CD14-positive monocyte (primary cell): ENCODE measurements around the gene CACNA1S. TPM values are rescaled to one million over a fixed set of nuclear protein-coding genes. Genes with fewer than 3 reads are reported as not detected.
A peak's percentile ranks its signal among the peaks of the same experiment; 100 is the strongest.

Experiments used
- DNase-seq, 3 donors: peaks; one replicate each; pipeline ENCODE4 v3.0.0-alpha.2; 2011 to 2022
- H2AFZ ChIP-seq: 2 replicates; pipeline ENCODE4 v1.6.0; 2012; ENCODE audit warnings: mild to moderate bottlenecking, low read depth, low read length, inconsistent platforms; ENCODE audit not compliant: insufficient read depth, poor library complexity, severe bottlenecking
- H3K27ac ChIP-seq, 2 donors: 1 replicate in 1 of 2; 2 replicates in 1 of 2; pipeline ENCODE4 v1.5.1; 2012 to 2013; ENCODE audit warnings: low read length in 2 of 2, control low read depth in 1 of 2, inconsistent platforms in 1 of 2, low read depth in 1 of 2, mild to moderate bottlenecking in 1 of 2
- H3K27me3 ChIP-seq, 2 donors: one replicate each; pipeline versions ENCODE4 v1.6.0 to v1.6.1; 2011 to 2013; ENCODE audit warnings: low read length in 2 of 2; ENCODE audit not compliant: control insufficient read depth in 2 of 2, insufficient read depth in 2 of 2
- H3K36me3 ChIP-seq, 2 donors: replicated peaks in 1 of 2; 1 replicate in 1 of 2; 2 replicates in 1 of 2; pipeline versions ENCODE4 v1.5.1 to v1.6.1; 2012 to 2013; ENCODE audit warnings: low read length in 2 of 2, control low read depth in 1 of 2, inconsistent platforms in 1 of 2, mild to moderate bottlenecking in 1 of 2; ENCODE audit not compliant: insufficient read depth in 2 of 2, control insufficient read depth in 1 of 2
- H3K4me1 ChIP-seq, 2 donors: 1 replicate in 1 of 2; 2 replicates in 1 of 2; pipeline versions ENCODE4 v1.5.1 to v1.6.1; 2012 to 2013; ENCODE audit warnings: low read length in 2 of 2, control low read depth in 1 of 2, inconsistent platforms in 1 of 2, mild to moderate bottlenecking in 1 of 2, moderate library complexity in 1 of 2; ENCODE audit not compliant: insufficient read depth in 2 of 2, control insufficient read depth in 1 of 2
- H3K4me2 ChIP-seq: replicated peaks from 2 replicates; pipeline ENCODE3; 2012; ENCODE audit warnings: low read length, moderate library complexity, mild to moderate bottlenecking; ENCODE audit not compliant: poor library complexity, severe bottlenecking; ENCODE audit errors: extremely low read depth
- H3K4me3 ChIP-seq, 3 experiments: fragments of 200-600 bp in 1 of 3; sonication (generic) in 1 of 3; replicated peaks in 1 of 3; 1 replicate in 2 of 3; 2 replicates in 1 of 3; pipeline ENCODE4 v1.5.1; 2011 to 2013; ENCODE audit warnings: low read length in 3 of 3, mild to moderate bottlenecking in 3 of 3, control low read depth in 2 of 3, low read depth in 2 of 3, inconsistent platforms in 1 of 3, moderate library complexity in 1 of 3
- H3K79me2 ChIP-seq: 2 replicates; pipeline ENCODE4 v1.6.0; 2012; ENCODE audit warnings: mild to moderate bottlenecking, control low read depth, inconsistent platforms, low read length, moderate library complexity; ENCODE audit not compliant: insufficient read depth
- H3K9ac ChIP-seq: 2 replicates; pipeline ENCODE4 v1.6.0; 2017; ENCODE audit warnings: low read length, mild to moderate bottlenecking; ENCODE audit not compliant: insufficient read depth, poor library complexity, severe bottlenecking
- H3K9me3 ChIP-seq, 2 donors: replicated peaks in 1 of 2; 1 replicate in 1 of 2; 2 replicates in 1 of 2; pipeline versions ENCODE4 v1.5.1 to v1.6.1; 2012 to 2013; ENCODE audit warnings: low read length in 2 of 2, control low read depth in 1 of 2; ENCODE audit not compliant: control insufficient read depth in 1 of 2, insufficient read depth in 1 of 2
- H4K20me1 ChIP-seq: 2 replicates; pipeline ENCODE4 v1.6.0; 2012; ENCODE audit warnings: mild to moderate bottlenecking, low read length, control low read depth, moderate library complexity; ENCODE audit not compliant: insufficient read depth
- H3K27ac Mint-ChIP-seq, 7 donors: one replicate each; pipeline ENCODE4 v1.8.0; 2020; ENCODE audit warnings: mild to moderate bottlenecking in 7 of 7, mixed read lengths in 7 of 7, moderate library complexity in 6 of 7, inconsistent platforms in 2 of 7
- H3K27me3 Mint-ChIP-seq, 3 donors: one replicate each; pipeline ENCODE4 v1.8.0; 2021 to 2022; ENCODE audit warnings: low read depth in 3 of 3, mild to moderate bottlenecking in 3 of 3, mixed read lengths in 3 of 3, moderate library complexity in 3 of 3, inconsistent platforms in 1 of 3
- H3K36me3 Mint-ChIP-seq, 2 donors: one replicate each; pipeline ENCODE4 v1.8.0; 2020; ENCODE audit warnings: mixed read lengths in 2 of 2, inconsistent platforms in 1 of 2, mild to moderate bottlenecking in 1 of 2
- H3K4me1 Mint-ChIP-seq: one replicate; pipeline ENCODE4 v1.8.0; 2020; ENCODE audit warnings: mild to moderate bottlenecking, mixed read lengths
- H3K4me3 Mint-ChIP-seq, 2 donors: one replicate each; pipeline ENCODE4 v1.8.0; 2020; ENCODE audit warnings: mild to moderate bottlenecking in 2 of 2, mixed read lengths in 2 of 2, moderate library complexity in 1 of 2
- H3K9me3 Mint-ChIP-seq, 7 donors: one replicate each; pipeline ENCODE4 v1.8.0; 2020 to 2022; ENCODE audit warnings: mixed read lengths in 7 of 7, mild to moderate bottlenecking in 6 of 7, moderate library complexity in 6 of 7, inconsistent platforms in 2 of 7
- CTCF ChIP-seq: fragments of 200-600 bp; IDR thresholded peaks from one replicate; pipeline ENCODE4 v1.8.0; 2022; ENCODE audit warnings: antibody characterized with exemption, mild to moderate bottlenecking
- WGBS: methylation state at CpG from one replicate; pipeline ENCODE4 v1.1.5; 2013; ENCODE audit warnings: missing lambda C conversion rate; ENCODE audit not compliant: insufficient coverage; 5-methylcytosine and 5-hydroxymethylcytosine counted together
- intact Hi-C, 2 donors: fragments of 100-400 bp; cut with micrococcal nuclease; formaldehyde crosslinking; loops; one replicate each; pipeline versions ENCODE4 v1.15.0 to v1.15.1; 2023
- polyA plus RNA-seq, 3 donors: library from polyadenylated mRNA; depleted of rRNA in 1 of 3; unstranded in 2 of 3; stranded (reverse) in 1 of 3; fragments of 300-500 nt in 2 of 3; fragments of >200 nt in 1 of 3; fragmentation: Illumina TruSeq in 2 of 3; gene quantifications; 1 replicate in 2 of 3; 2 replicates in 1 of 3; pipeline ENCODE4 v1.2.3, GENCODE V29; 2012 to 2021

The CACNA1S gene
- polyA plus RNA-seq, 3 donors = not detected

GRCh38 chr1:201039876-201040275, 72.3 kb downstream of the CACNA1S start:
- Histone ChIP-seq H3K4me3 (no peak overlapping the region), H3K27ac (no peak overlapping the region), H3K4me2 (no peak overlapping the region), H3K79me2 (no peaks in the 10 kb centered on the region), H3K27me3 (no peaks in the 10 kb centered on the region), H3K4me1 (peaks cover 0 to 5% of the 10 kb centered on the region in 2 donors), H2AFZ (no peak overlapping the region), H3K36me3 (no peaks in the 10 kb centered on the region), H4K20me1 (no peaks in the 10 kb centered on the region), H3K9me3 (no peaks in the 10 kb centered on the region), H3K9ac (no peak overlapping the region)
- no peak for DNase-seq
- 57% methylated on average over 4 of the region's 5 CpGs for WGBS
- Mint-ChIP-seq H3K4me3 (no peak overlapping the region), H3K9me3 (no peaks in the 10 kb centered on the region), H3K36me3 (no peaks in the 10 kb centered on the region), H3K27me3 (peaks cover 3 to 6% (median 6%) of the 10 kb centered on the region in 3 donors), H3K27ac (no peak overlapping the region), H3K4me1 (peaks cover 5% of the 10 kb centered on the region)
- no peak for TF ChIP-seq CTCF
- intact Hi-C loops = no loop called here

GRCh38 chr1:201039418-201039817, 72.8 kb downstream of the CACNA1S start:
- Mint-ChIP-seq H3K27me3 (peaks cover 3 to 6% (median 5%) of the 10 kb centered on the region in 3 donors), H3K27ac (peak overlapping the region in 1 of 7 donors; percentile 38), H3K36me3 (no peaks in the 10 kb centered on the region), H3K9me3 (no peaks in the 10 kb centered on the region), H3K4me3 (no peak overlapping the region), H3K4me1 (peaks cover 5% of the 10 kb centered on the region)
- Histone ChIP-seq H3K27ac (no peak overlapping the region), H3K9ac (no peak overlapping the region), H3K4me2 (no peak overlapping the region), H2AFZ (no peak overlapping the region), H3K36me3 (no peaks in the 10 kb centered on the region), H3K9me3 (no peaks in the 10 kb centered on the region), H3K27me3 (no peaks in the 10 kb centered on the region), H3K79me2 (no peaks in the 10 kb centered on the region), H3K4me1 (peaks cover 0 to 5% of the 10 kb centered on the region in 2 donors), H4K20me1 (no peaks in the 10 kb centered on the region), H3K4me3 (no peak overlapping the region)
- DNase-seq = no peak
- intact Hi-C loops = no loop called here
- no CpG with 5 or more reads among the region's 2 CpGs for WGBS
- TF ChIP-seq CTCF = no peak
